Stimulated activated CD4-positive, alpha-beta T cell treated with anti-CD3 and anti-CD28 coated beads, Interleukin-4, amount 100 ng/mL, for 1 hour (primary cell): ENCODE measurements around the gene EDIL3.
"Not testable (repeated sequence)": the region's sequence is repeated elsewhere in the genome, so short reads cannot be mapped to it uniquely, and the experiment has no call there.

Experiments
- DNase-seq: peaks from one replicate; pipeline ENCODE4 v3.0.0-alpha.2; 2020

EDIL3 gene

DNA sequence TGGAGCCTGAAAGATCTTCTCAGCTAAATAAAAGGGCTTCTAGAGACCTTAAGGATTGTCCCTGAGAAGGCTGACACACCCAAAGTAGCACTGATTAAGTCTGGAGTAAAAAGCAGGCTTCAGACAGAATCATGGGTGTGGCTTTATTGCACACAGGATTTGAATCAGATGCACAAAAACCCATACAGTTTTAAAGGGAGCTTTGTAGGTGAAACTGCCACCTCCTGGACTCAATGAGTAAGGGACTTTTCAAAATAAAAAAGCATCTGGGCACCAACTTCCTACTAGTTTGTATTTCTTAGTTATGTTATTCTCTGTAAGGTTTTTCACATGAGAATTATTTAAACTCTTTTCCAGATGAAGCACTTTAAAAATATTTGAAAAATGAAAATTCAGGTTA is 129.4 kb downstream of the EDIL3 start:
- no peak for DNase-seq

DNA sequence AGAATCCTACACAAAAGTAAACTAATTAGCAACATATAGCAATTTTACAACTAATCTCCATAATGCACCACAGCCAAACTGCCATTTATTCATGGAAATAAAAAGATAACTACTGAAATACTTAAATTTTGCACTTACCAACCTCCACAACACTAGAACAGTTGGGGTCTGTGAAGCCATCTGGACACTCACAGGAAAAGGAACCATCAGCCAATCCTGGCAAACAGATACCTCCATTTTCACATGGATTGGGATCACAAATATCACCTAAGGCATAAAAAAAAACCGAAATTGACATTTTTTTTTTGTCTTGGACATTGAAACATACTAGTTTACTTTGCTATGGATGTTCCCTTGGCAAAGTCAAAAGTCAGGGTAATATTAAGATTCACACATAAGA is 130.7 kb downstream of the EDIL3 start:
- no peak for DNase-seq

DNA sequence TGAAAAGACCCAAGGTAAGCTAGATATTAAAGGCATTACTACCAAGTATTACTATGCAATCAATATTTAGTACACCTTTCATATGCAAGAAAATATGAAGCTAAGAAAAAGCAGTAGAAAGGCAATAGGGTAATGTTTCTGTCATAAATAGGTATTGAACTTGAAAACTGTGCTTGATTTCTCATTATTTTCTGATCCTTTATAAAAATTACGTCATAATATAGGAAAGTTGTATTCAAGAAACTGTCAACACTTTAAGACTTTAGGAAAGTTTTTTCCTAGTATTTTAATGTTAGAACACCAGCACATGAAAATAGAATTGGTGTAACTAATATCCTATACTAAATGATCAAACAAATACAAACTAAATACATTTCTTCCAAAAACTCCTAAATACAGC is 133.2 kb downstream of the EDIL3 start:
- DNase-seq = no peak

DNA sequence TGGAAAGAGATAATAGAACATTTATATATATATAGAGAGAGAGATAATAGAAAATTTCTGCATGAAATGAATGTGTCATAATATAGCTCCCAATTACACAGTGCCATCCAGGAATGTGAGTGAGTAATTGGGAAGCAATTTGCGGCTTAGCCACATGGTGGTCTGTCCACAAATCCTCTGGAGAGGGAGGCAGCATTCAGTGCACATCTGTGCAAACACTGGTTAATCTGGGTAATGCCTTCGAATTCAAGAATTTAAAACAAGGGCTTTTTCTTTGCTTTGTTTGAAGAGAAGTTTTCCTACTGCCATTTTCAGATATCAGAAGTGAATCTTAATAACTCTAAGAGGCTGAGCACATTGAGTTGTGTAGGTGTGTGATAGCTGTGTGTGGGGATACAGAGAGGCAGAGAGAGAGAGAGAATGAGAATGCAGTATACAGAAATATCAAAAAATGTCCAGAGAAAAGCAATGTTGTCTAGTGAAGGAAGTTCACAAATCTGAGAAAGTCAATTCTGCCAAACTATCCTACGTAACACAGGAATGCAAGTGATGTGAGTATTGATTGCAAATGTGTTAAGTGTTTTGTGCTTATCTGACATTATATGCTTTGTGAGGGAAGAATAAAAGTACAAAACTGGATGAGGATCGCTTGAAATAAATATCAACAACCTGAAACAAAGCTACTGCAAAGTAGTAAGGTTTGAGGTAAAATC is 134.6 kb downstream of the EDIL3 start:
- no peak for DNase-seq

GRCh38 chr5:84248013-84248412 is 136.7 kb downstream of the EDIL3 start:
- DNase-seq = no peak

DNA sequence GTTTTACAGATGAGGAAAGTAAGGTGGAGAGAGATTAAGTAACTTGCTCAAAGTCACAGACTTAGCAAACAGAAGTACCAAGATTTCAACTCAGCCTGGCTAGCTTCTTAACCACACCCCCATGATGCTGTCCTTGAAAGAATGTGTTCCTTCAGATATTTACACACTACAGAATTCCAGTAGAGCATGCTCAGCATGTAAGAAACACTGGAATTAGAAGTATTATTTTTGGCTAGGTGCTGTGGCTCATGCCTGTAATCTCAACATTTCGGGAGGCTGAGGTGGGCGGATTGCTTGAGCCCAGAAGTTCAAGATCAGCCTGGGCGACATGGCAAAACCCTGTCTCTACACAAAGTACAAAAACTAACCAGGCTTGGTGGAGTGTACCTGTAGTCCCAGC is 142.4 kb downstream of the EDIL3 start:
- no peak for DNase-seq

DNA sequence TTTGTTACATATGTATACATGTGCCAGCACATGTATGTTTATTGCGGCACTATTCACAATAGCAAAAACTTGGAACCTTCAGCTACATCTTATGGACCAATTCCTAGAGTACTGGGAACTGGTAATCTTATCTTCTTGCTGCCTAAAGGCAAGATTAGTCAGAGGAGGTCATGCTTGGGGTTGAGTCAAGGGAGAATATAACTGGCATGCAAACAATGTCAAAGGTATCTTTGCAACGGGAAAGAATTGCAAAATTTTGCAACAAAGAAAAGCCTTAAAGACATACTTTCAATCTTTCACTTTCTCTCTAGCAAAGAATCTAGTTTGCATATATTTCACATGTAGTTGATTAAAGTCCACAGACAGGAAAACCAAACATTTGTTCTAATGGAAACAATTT is 145.2 kb downstream of the EDIL3 start:
- DNase-seq = no peak

- no peak for DNase-seq
These were observed 147.6 kb downstream of the EDIL3 start for GRCh38 chr5:84237126-84237525.

- DNase-seq = no peak
These were observed 153.2 kb downstream of the EDIL3 start for GRCh38 chr5:84231433-84231832.

DNA sequence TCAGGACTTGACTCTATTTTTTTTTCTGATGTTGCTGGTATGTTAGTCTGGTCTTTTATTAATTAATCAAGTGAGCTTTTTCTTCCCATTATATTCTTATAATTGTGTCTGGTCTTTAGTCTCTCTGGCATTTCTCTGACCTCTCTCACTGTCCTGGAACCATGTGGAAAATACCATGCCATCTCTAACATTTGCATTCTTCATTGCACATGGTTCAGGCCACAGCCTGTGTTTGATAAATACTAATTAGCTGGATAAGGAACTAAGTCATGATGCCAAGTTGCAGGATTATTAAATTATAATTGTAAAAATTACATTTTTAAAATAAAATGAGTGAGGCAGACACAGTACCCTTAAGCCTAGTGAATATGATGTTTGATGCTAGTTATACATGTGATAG is 155.6 kb downstream of the EDIL3 start:
- no peak for DNase-seq

- no peak for DNase-seq
These were observed 156.4 kb downstream of the EDIL3 start for GRCh38 chr5:84228266-84228665.

DNA sequence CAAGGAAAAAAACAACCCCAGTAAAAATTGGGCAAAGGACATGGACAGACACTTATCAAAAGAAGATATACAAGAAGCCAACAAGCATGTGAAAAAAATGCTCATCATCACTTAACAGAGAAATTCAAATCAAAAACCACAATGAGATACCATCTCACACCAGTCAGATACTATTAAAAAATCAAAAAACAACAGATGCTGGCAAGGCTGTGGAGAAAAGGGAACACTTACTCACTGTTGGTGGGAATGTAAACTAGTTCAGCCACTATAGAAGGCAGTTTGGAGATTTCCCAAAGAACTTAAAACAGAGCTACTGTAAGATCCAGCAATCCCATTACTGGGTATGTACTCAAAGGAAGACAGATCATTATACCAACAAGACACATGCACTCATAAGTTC is 157.4 kb downstream of the EDIL3 start:
- DNase-seq = no peak

- no peak for DNase-seq
These were observed 166.1 kb downstream of the EDIL3 start for GRCh38 chr5:84218546-84218945.

DNA sequence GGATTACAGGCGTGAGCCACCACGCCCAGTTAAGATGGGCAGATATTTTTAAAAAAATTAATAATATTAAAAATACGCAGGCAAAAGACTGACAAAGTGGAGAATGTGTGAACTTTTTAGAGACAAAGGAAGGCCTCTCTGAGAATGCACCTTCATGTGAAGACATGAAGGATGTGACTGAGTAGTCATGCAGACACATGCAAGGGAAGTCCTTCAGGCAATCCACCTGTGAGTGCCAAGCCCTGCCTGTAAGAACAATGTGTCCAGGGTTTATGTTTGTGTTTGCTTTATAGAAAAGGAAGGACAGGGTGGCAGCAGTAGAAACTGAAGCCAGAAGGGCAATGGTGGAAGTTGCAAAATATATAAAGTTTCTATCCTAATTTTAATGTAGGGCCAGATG is 169.2 kb downstream of the EDIL3 start:
- no peak for DNase-seq

DNA sequence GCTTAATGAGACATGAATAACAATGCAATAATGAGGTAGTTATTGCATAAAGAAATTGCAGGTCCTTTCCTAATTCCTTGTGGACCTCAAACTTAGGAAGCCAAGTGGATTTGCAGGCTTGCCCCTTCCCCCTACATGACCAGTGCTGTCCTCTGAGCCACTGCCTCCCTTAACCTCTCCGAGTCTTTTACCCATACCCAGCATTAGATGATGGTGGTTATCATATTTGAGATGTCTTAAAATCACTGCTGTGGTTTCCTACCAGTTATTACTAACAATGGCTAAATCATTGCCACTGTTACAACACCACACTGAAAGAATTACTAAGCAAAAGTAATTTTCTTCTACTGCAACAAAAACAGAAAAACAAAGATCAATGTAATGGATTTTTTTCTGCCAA is 170.8 kb downstream of the EDIL3 start:
- no peak for DNase-seq

DNA sequence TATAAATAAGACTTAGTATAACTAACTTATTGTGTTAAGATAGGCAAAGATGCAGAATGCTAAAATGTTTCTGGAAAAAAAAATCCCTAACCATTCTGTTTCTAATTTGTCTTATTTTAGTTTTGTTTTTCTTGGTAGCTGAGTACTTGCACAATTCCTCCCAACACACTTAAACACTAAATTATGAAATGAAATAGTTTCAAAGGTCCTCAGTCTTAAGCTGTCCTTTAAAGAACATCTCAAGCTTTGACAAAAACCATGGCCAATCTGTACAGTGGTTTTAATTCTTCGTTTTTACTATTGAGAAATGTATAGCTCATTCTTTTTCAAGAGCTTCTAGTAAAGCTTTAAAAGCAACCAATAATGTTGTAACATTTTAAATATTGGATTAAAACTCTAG is 171.5 kb downstream of the EDIL3 start:
- DNase-seq = no peak

DNA sequence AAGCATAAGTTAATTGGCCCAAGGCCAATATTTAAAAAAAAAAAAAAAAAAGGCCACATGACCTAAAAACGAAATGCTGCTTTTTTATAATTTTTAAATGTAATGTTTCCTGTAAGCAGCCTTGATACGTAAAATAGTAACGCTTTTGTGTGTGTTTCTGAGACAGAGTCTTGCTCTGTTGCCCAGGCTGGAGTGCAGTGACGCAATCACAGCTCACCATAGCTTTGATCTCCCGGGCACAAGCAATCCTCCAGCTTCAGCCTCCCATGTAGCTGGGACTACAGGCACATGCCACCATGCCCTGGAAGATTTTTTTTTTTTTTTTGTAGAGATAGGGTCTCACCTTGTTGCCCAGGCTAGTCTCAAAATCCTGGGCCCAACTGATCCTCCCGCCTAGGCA is 179.9 kb downstream of the EDIL3 start:
- DNase-seq = no peak

DNA sequence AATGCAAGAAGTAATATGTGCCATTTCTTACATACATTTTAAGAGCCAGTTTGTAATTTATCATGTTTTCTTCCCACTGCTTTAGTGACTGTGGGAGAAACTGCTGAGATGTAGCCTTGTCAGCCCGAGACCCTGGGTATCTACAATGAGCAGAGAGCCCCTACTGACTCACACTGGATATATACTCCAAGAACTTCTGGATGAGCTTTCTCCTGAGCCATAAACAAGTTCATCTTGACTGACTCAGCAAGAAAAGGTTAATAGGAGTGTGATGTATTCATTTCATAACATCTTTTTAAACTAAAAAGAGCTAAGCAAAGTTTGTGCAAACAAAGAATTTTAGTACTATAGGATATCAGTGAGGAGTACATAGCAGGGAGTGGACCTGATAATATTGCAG is 182.5 kb downstream of the EDIL3 start:
- DNase-seq = no peak

- no peak for DNase-seq
These were observed 187.1 kb downstream of the EDIL3 start for GRCh38 chr5:84197538-84197937.

GRCh38 chr5:84191281-84191680 is 193.4 kb downstream of the EDIL3 start:
- DNase-seq = no peak

GRCh38 chr5:84184857-84185256 is 199.8 kb downstream of the EDIL3 start:
- DNase-seq = no peak

DNA sequence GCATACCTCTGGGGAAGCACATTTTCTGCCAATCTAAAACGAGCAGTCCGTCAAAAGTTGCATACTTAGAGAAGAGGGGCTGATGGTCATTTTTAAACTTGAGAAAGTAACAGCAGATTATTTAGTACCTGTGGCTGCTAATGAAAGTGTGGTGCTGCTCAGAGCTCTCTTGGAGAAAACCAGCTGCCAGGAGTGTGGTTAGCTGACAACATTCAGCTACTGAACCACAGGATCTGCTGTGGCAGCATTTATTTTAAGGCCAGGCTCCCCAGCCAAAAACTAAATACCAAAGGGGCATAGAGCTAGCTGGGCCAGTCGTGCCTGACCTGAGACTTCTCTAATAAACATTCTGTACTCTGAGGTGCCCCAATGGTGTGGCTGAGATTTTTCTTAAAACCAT is 203.6 kb downstream of the EDIL3 start:
- no peak for DNase-seq

DNA sequence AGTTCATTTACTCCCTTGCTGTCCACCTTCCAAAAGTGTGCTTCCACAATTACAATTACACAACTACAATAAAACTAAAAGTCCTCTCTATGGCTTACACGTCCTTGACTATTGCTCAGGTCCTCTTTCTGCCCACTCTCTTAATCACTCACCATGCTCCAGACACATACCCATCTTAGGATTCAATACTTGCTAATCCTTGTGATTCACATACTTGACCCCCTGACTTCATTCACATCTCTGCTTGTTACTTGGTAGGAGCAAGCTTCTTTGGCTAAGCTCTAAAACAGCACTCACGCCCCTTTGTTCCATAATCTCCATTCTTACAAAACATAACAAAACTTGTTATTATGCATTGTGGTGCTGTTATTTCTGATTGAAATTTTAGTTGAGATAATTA is 215.8 kb downstream of the EDIL3 start:
- no peak for DNase-seq

GRCh38 chr5:84163671-84164070 is 221.0 kb downstream of the EDIL3 start:
- DNase-seq = no peak

DNA sequence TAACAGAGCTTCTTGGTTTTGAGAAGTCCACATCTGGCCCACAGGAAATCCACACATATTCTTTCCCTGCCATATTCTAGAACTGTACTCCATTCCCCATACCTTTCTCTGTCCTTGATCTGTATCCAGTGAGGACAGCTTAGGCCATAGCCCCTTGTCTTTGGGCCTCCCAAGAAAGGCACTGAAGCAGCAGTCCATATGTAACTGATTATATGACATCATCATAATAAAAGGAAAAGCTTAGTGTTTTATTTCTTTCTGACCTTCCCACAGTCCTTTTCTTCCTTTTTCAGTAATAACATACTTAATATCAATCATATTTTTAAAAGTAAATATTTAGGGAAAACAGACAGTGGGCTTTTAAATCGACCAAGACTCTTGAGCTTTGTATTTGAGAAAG is 222.0 kb downstream of the EDIL3 start:
- no peak for DNase-seq

DNA sequence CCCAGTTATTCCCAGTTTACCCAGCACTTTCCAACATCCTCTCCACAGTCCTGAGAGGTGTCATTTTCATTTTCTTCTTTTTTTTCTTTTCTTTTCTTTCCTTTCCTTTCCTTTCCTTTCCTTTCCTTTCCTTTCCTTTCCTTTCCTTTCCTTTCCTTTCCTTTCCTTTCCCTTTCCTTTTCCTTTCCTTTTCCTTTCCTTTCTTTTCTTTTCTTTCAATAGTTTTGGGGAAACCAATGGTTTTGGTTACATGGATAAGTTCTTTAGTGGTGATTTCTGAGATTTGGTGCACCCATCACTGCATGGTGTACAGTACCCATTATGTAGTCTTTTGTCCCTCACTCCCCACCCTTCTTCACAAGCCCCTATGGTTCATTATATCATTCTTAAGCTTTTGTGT is 224.0 kb downstream of the EDIL3 start:
- DNase-seq = not testable (repeated sequence)
